IMR-90 (cell line): ENCODE measurements around the gene CCDC33. TPM values are rescaled to one million over a fixed set of nuclear protein-coding genes. Genes with fewer than 3 reads are reported as not detected.

Experiments
- ATAC-seq: fragments of 200-7000 bp; cut with Tn5 transposase; 2 replicates; pipeline ENCODE4 v1.9.1; 2020; ENCODE audit warnings: low read depth, mild to moderate bottlenecking, moderate library complexity
- BruUV-seq: library from RNA; stranded (reverse); fragments of 400-500 nt; replicated peaks from 2 replicates; lab custom pipeline; 2021; lab: Mats Ljungman, UMichigan
- CTCF ChIA-PET: fragments of 300-600 bp; formaldehyde crosslinking; extraction: SDS; loops from one replicate; lab custom pipeline; 2021; ENCODE audit warnings: antibody characterized with exemption; lab: Yijun Ruan, JAX
- POLR2A ChIA-PET: fragments of 300-600 bp; sonication (Branson Sonifier 250); formaldehyde crosslinking; loops from one replicate; lab custom pipeline; 2022; ENCODE audit warnings: antibody characterized with exemption; ENCODE audit not compliant: unreplicated experiment; lab: Charles Lee
- DNase-seq: peaks from one replicate; pipeline ENCODE4 v3.0.0; 2013
- H2AFZ ChIP-seq: replicated peaks from 2 replicates; pipeline ENCODE3; 2013; ENCODE audit warnings: low read length, mild to moderate bottlenecking; ENCODE audit not compliant: poor library complexity
- H2AK5ac ChIP-seq: 2 replicates; pipeline ENCODE4 v1.6.1; 2013; ENCODE audit warnings: low read depth, low read length, inconsistent platforms
- H2AK9ac ChIP-seq: replicated peaks from 2 replicates; pipeline ENCODE3; 2013; ENCODE audit warnings: mild to moderate bottlenecking, low read depth, low read length, moderate library complexity; ENCODE audit not compliant: poor library complexity
- H2BK120ac ChIP-seq: 2 replicates; pipeline ENCODE4 v1.6.1; 2013; ENCODE audit warnings: low read depth, low read length, inconsistent platforms
- H2BK15ac ChIP-seq: 3 replicates; pipeline ENCODE4 v1.6.1; 2013; ENCODE audit warnings: low read depth, low read length, inconsistent platforms
- H2BK20ac ChIP-seq: 2 replicates; pipeline ENCODE4 v1.6.1; 2013; ENCODE audit warnings: low read depth, mild to moderate bottlenecking, inconsistent platforms, low read length, moderate library complexity
- H2BK5ac ChIP-seq: 2 replicates; pipeline ENCODE4 v1.6.1; 2013; ENCODE audit warnings: mild to moderate bottlenecking, low read depth, low read length, inconsistent platforms; ENCODE audit not compliant: poor library complexity, severe bottlenecking
- H3K14ac ChIP-seq: replicated peaks from 2 replicates; pipeline ENCODE4 v1.6.1; 2013; ENCODE audit warnings: low read depth, low read length, inconsistent platforms
- H3K18ac ChIP-seq: 2 replicates; pipeline ENCODE4 v1.6.1; 2013; ENCODE audit warnings: low read depth, low read length, control low read depth
- H3K23ac ChIP-seq: 2 replicates; pipeline ENCODE4 v1.6.1; 2013; ENCODE audit warnings: low read depth, low read length, inconsistent platforms
- H3K27ac ChIP-seq: 2 replicates; pipeline ENCODE4 v1.5.1; 2013; ENCODE audit warnings: mild to moderate bottlenecking, control low read depth, low read length; ENCODE audit not compliant: insufficient read depth
- H3K27me3 ChIP-seq: 2 replicates; pipeline ENCODE4 v1.6.1; 2013; ENCODE audit warnings: low read length; ENCODE audit not compliant: control insufficient read depth, insufficient read depth
- H3K36me3 ChIP-seq: 2 replicates; pipeline ENCODE4 v1.6.1; 2013; ENCODE audit warnings: low read length, mixed read lengths; ENCODE audit not compliant: control insufficient read depth, insufficient read depth
- H3K4ac ChIP-seq: 2 replicates; pipeline ENCODE4 v1.6.1; 2013; ENCODE audit warnings: low read depth, low read length, inconsistent platforms
- H3K4me1 ChIP-seq: 2 replicates; pipeline ENCODE4 v1.6.1; 2013; ENCODE audit warnings: low read length, mixed read lengths; ENCODE audit not compliant: control insufficient read depth, insufficient read depth
- H3K4me2 ChIP-seq: 2 replicates; pipeline ENCODE4 v1.6.1; 2013; ENCODE audit warnings: low read depth, mild to moderate bottlenecking, control low read depth, low read length, moderate library complexity
- H3K4me3 ChIP-seq: 2 replicates; pipeline ENCODE4 v1.5.1; 2013; ENCODE audit warnings: low read depth, mild to moderate bottlenecking, control low read depth, low read length, moderate library complexity; ENCODE audit not compliant: insufficient read depth
- H3K56ac ChIP-seq: 2 replicates; pipeline ENCODE4 v1.6.1; 2013; ENCODE audit warnings: low read length, inconsistent platforms; ENCODE audit not compliant: insufficient read depth; ENCODE audit errors: extremely low read depth
- H3K79me1 ChIP-seq, 2 experiments: 2 replicates each; pipeline ENCODE4 v1.6.1; 2013; ENCODE audit warnings: low read length in 2 of 2, inconsistent platforms in 1 of 2, low read depth in 1 of 2
- H3K9ac ChIP-seq: 2 replicates; pipeline ENCODE4 v1.6.1; 2013; ENCODE audit warnings: low read depth, low read length, control low read depth
- H3K9me1 ChIP-seq: 2 replicates; pipeline ENCODE4 v1.6.1; 2013; ENCODE audit warnings: low read length, inconsistent platforms; ENCODE audit not compliant: insufficient read depth
- H3K9me3 ChIP-seq: 2 replicates; pipeline ENCODE4 v1.6.1; 2013; ENCODE audit warnings: low read length; ENCODE audit not compliant: control insufficient read depth, insufficient read depth
- H4K20me1 ChIP-seq: 2 replicates; pipeline ENCODE4 v1.6.1; 2013; ENCODE audit warnings: low read length, inconsistent platforms; ENCODE audit not compliant: insufficient read depth
- H4K5ac ChIP-seq: 2 replicates; pipeline ENCODE4 v1.6.1; 2013; ENCODE audit warnings: mild to moderate bottlenecking, low read depth, low read length, control low read depth
- H4K8ac ChIP-seq, 2 experiments: 2 replicates each; pipeline ENCODE4 v1.6.1; 2013; ENCODE audit warnings: low read depth in 2 of 2, low read length in 2 of 2, control low read depth in 1 of 2, inconsistent platforms in 1 of 2
- H4K91ac ChIP-seq: 2 replicates; pipeline ENCODE4 v1.6.1; 2013; ENCODE audit warnings: low read depth, low read length, inconsistent platforms; ENCODE audit not compliant: insufficient read depth
- BHLHE40 ChIP-seq: fragments of 150-350 bp; IDR thresholded peaks from 2 replicates; pipeline ENCODE4 v1.6.1; 2016; ENCODE audit warnings: mild to moderate bottlenecking, low read depth, low read length
- CEBPB ChIP-seq: IDR thresholded peaks from 2 replicates; pipeline ENCODE4 v1.6.1; 2012; ENCODE audit warnings: low read depth, low read length, improper control_type of control experiment
- CTCF ChIP-seq: conservative IDR thresholded peaks from 2 replicates; pipeline ENCODE4 v1.5.1; 2012; ENCODE audit warnings: mild to moderate bottlenecking, low read depth, low read length, improper control_type of control experiment
- FOS ChIP-seq: fragments of 150-350 bp; IDR thresholded peaks from 2 replicates; pipeline ENCODE4 v1.6.1; 2016; ENCODE audit warnings: low read depth, low read length
- MAFK ChIP-seq: IDR thresholded peaks from 2 replicates; pipeline ENCODE4 v1.6.1; 2012; ENCODE audit warnings: low read depth, low read length, improper control_type of control experiment
- MAZ ChIP-seq: IDR thresholded peaks from 2 replicates; pipeline ENCODE4 v1.6.1; 2012; ENCODE audit warnings: low read depth, mild to moderate bottlenecking, low read length, improper control_type of control experiment, moderate library complexity, borderline replicate concordance
- MXI1 ChIP-seq: IDR thresholded peaks from 2 replicates; pipeline ENCODE4 v1.6.1; 2012; ENCODE audit warnings: low read depth, mild to moderate bottlenecking, low read length, moderate library complexity, borderline replicate concordance
- NFE2L2 ChIP-seq: fragments of 150-350 bp; IDR thresholded peaks from 2 replicates; pipeline ENCODE4 v1.6.1; 2016; ENCODE audit warnings: low read depth, mild to moderate bottlenecking, low read length
- POLR2A ChIP-seq: IDR thresholded peaks from 2 replicates; pipeline ENCODE4 v1.6.1; 2012; ENCODE audit warnings: mild to moderate bottlenecking, low read depth, low read length
- RAD21 ChIP-seq: IDR thresholded peaks from 2 replicates; pipeline ENCODE4 v1.6.1; 2012; ENCODE audit warnings: low read length, improper control_type of control experiment
- RCOR1 ChIP-seq: IDR thresholded peaks from 2 replicates; pipeline ENCODE4 v1.6.1; 2012; ENCODE audit warnings: mild to moderate bottlenecking, low read length, improper control_type of control experiment; ENCODE audit not compliant: insufficient replicate concordance
- RFX5 ChIP-seq: IDR thresholded peaks from 2 replicates; pipeline ENCODE4 v1.8.0; 2012; ENCODE audit warnings: low read depth, mild to moderate bottlenecking, low read length, moderate library complexity
- SMC3 ChIP-seq: fragments of 150-350 bp; IDR thresholded peaks from 2 replicates; pipeline ENCODE4 v1.6.1; 2016; ENCODE audit warnings: low read depth, mild to moderate bottlenecking, antibody characterized with exemption, low read length, moderate library complexity
- USF2 ChIP-seq: fragments of 150-350 bp; IDR thresholded peaks from 2 replicates; pipeline ENCODE4 v1.6.1; 2017; ENCODE audit warnings: mild to moderate bottlenecking, antibody characterized with exemption, low read length, low read depth
- WGBS, 2 experiments: methylation state at CpG; one replicate each; pipeline versions ENCODE4 v1.1.5 to v1.1.7; 2013; ENCODE audit warnings: missing lambda C conversion rate in 2 of 2; ENCODE audit not compliant: insufficient read length in 1 of 2; ENCODE audit errors: extremely low coverage in 2 of 2; 5-methylcytosine and 5-hydroxymethylcytosine counted together
- dilution Hi-C: fragments of 300-500 bp; cut with HindIII; formaldehyde crosslinking; loops from one replicate; pipeline ENCODE4 v1.14.3; 2018; ENCODE audit warnings: low sequenced_read_pairs; ENCODE audit not compliant: unreplicated experiment
- in situ Hi-C: fragments of 300-500 bp; cut with MboI; formaldehyde crosslinking; loops from 3 replicates; pipeline ENCODE4 v1.14.3; 2019; ENCODE audit warnings: low sequenced_read_pairs, inconsistent platforms, mixed read lengths
- intact Hi-C: fragments of 100-400 bp; cut with micrococcal nuclease; formaldehyde crosslinking; loops from 2 replicates; pipeline ENCODE4 v1.10.0; 2022
- polyA plus RNA-seq, 3 experiments: library from polyadenylated mRNA; depleted of rRNA; stranded (reverse); fragments of >200 nt; gene quantifications; 2 replicates each; pipeline ENCODE4 v1.2.3, GENCODE V29; 2012; ENCODE audit warnings: low replicate concordance in 1 of 3
- total RNA-seq: library from RNA; depleted of rRNA; stranded (reverse); fragments of >200 nt; gene quantifications from 2 replicates; pipeline ENCODE4 v1.2.3, GENCODE V29; 2012
- TF ChIP-seq, protein P1 (sequence below): fragments of 150-350 bp; IDR thresholded peaks from 2 replicates; pipeline ENCODE4 v1.6.1; 2016; ENCODE audit warnings: low read depth, mild to moderate bottlenecking, low read length, moderate library complexity, borderline replicate concordance

CCDC33 gene
- total and polyA plus RNA-seq, 2 of the 4 experiments (the other 2 are of a cell fraction): not detected

DNA sequence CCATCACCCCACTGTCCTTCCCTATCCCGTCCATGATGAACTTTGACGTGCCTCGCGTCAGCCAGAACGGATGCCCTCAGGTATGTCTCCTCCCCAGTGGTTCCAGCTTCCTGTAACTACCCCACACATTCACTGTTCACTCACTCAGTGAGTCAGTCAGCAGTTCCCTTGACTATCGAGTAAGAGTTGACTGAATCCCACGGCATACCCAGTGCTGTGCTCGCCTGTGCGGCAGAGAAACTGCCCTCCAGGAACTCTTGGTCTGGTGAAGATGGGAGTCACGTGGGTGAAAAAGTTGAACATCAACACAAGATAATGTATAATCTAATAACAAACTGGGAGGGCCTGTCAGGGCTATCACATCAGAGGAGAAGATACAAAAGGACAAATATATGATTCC lies 36.7 kb downstream of the CCDC33 start:
- Histone ChIP-seq H2AFZ (no peak overlapping the region), H3K27me3 (peaks cover 57% of the 10 kb centered on the region), H2BK20ac (no peak overlapping the region), H2AK5ac (no peak overlapping the region), H3K4me2 (no peak overlapping the region), H3K14ac (no peak overlapping the region), H3K9me3 (no peaks in the 10 kb centered on the region), H3K4me1 (no peaks in the 10 kb centered on the region), H2BK15ac (no peak overlapping the region), H3K9me1 (no peaks in the 10 kb centered on the region), H4K5ac (no peak overlapping the region), H3K56ac (no peak overlapping the region), H3K4ac (no peak overlapping the region), H3K27ac (no peak overlapping the region), H2AK9ac (no peak overlapping the region), H3K4me3 (no peak overlapping the region), H3K23ac (no peak overlapping the region), H2BK5ac (no peak overlapping the region), H2BK120ac (no peak overlapping the region), H3K79me1 (no peaks in the 10 kb centered on the region), H3K9ac (no peak overlapping the region), H3K18ac (no peak overlapping the region), H4K8ac (no peak overlapping the region), H4K20me1 (no peaks in the 10 kb centered on the region), H3K36me3 (no peaks in the 10 kb centered on the region), H4K91ac (no peak overlapping the region)
- BruUV-seq: no TSS peak
- WGBS, 2 experiments: 83% methylated on average over 5 of the region's 10 CpGs; no CpG with 5 or more reads in 1 of the 2 experiments
- ChIA-PET CTCF (no interaction called here), POLR2A (no interaction called here)
- dilution Hi-C loops (no loop called here), intact Hi-C loops (no loop called here), in situ Hi-C loops (no loop called here)
- no peak for ATAC-seq
- DNase-seq: no peak
- TF ChIP-seq, protein P1, sequence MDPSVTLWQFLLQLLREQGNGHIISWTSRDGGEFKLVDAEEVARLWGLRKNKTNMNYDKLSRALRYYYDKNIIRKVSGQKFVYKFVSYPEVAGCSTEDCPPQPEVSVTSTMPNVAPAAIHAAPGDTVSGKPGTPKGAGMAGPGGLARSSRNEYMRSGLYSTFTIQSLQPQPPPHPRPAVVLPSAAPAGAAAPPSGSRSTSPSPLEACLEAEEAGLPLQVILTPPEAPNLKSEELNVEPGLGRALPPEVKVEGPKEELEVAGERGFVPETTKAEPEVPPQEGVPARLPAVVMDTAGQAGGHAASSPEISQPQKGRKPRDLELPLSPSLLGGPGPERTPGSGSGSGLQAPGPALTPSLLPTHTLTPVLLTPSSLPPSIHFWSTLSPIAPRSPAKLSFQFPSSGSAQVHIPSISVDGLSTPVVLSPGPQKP: no peak
- TF ChIP-seq SMC3: no peak
- no peak for TF ChIP-seq POLR2A
- no peak for TF ChIP-seq MAZ
- no peak for TF ChIP-seq FOS
- no peak for TF ChIP-seq RFX5
- no peak for TF ChIP-seq MAFK
- no peak for TF ChIP-seq MXI1
- no peak for TF ChIP-seq BHLHE40
- TF ChIP-seq CEBPB: no peak
- no peak for TF ChIP-seq NFE2L2
- TF ChIP-seq CTCF: no peak
- no peak for TF ChIP-seq USF2
- TF ChIP-seq RAD21: no peak
- no peak for TF ChIP-seq RCOR1
